ENCODE data around the gene HOXC6.

HOXC6 gene

GRCh38 chr12:54045868-54046521 lies 17.8 kb downstream of the HOXC6 start:
- ChIA-PET CTCF (interaction anchor here (1.7 to 2.9 kb wide), 3 partner anchors 14 to 162 kb away, joined by 4 to 17 read pairs (median 5); partner anchors contain the start of gene HOXC5), POLR2A (no interaction called here)
- no peak for DNase-seq (ENCODE audit: low read depth, low spot score)
- H3K4me3 ChIP-seq (ENCODE audit: low read depth, low read length) = no peak overlapping the region
- TF ChIP-seq CTCF (IDR thresholded peaks at IDR 0.05; ENCODE audit: insufficient read depth, low read length, missing control alignments) = no peak

- DNase-seq (ENCODE audit: low read depth, low spot score) = no peak
Observed at GRCh38 chr12:54046809-54047159, 18.5 kb downstream of the HOXC6 start.

GRCh38 chr12:54047160-54047963 lies 19.1 kb downstream of the HOXC6 start:
- H3K4me3 ChIP-seq (ENCODE audit: low read depth, low read length) = no peak overlapping the region
- POLR2A ChIA-PET = no interaction called here
- TF ChIP-seq CTCF (IDR thresholded peaks at IDR 0.05; ENCODE audit: insufficient read depth, low read length, missing control alignments) = no peak

More at GRCh38 chr12:54046809-54047159, 18.5 kb downstream of the HOXC6 start:
- ChIA-PET POLR2A (no interaction called here), CTCF (interaction anchor here (1.0 kb wide), 1 partner anchor 13 kb away, joined by 3 read pairs; no protein-coding TSS in a partner anchor)
- H3K4me3 ChIP-seq (ENCODE audit: low read depth, low read length) = no peak overlapping the region
- TF ChIP-seq CTCF (IDR thresholded peaks at IDR 0.05; ENCODE audit: insufficient read depth, low read length, missing control alignments) = no peak

GRCh38 chr12:54047964-54048303 lies 19.7 kb downstream of the HOXC6 start:
- ChIA-PET CTCF (interaction anchor here (1.5 kb wide), 1 partner anchor 16 kb away, joined by 5 read pairs; no protein-coding TSS in a partner anchor), POLR2A (no interaction called here)
- DNase-seq (ENCODE audit: low read depth, low spot score) = no peak
- H3K4me3 ChIP-seq (ENCODE audit: low read depth, low read length) = no peak overlapping the region; the same call in 1 of the 2 replicates
- no peak for TF ChIP-seq CTCF (IDR thresholded peaks at IDR 0.05; ENCODE audit: insufficient read depth, low read length, missing control alignments)

More at GRCh38 chr12:54047160-54047963, 19.1 kb downstream of the HOXC6 start:
- CTCF ChIA-PET = interaction anchor here (1.0 to 1.5 kb wide), 2 partner anchors 12 to 15 kb away, joined by 3 to 5 read pairs; no protein-coding TSS in a partner anchor
- no peak for DNase-seq (ENCODE audit: low read depth, low spot score)

GRCh38 chr12:54048406-54049093 lies 20.3 kb downstream of the HOXC6 start:
- no peak for DNase-seq (ENCODE audit: low read depth, low spot score)
- no peak for TF ChIP-seq CTCF (IDR thresholded peaks at IDR 0.05; ENCODE audit: insufficient read depth, low read length, missing control alignments)
- H3K4me3 ChIP-seq (ENCODE audit: low read depth, low read length) = no peak overlapping the region
- CTCF ChIA-PET = interaction anchor here (1.5 kb wide), 1 partner anchor 16 kb away, joined by 5 read pairs; no protein-coding TSS in a partner anchor
- POLR2A ChIA-PET = no interaction called here

- H3K4me3 ChIP-seq (ENCODE audit: low read depth, low read length) = no peak overlapping the region
- POLR2A ChIA-PET = no interaction called here
- no peak for TF ChIP-seq CTCF (IDR thresholded peaks at IDR 0.05; ENCODE audit: insufficient read depth, low read length, missing control alignments)
Observed at GRCh38 chr12:54049108-54049507, 20.9 kb downstream of the HOXC6 start.

More at GRCh38 chr12:54049108-54049507, 20.9 kb downstream of the HOXC6 start:
- no peak for DNase-seq (ENCODE audit: low read depth, low spot score)
- CTCF ChIA-PET = interaction anchor here (1.5 kb wide), 1 partner anchor 17 kb away, joined by 5 read pairs; no protein-coding TSS in a partner anchor
